K562 (cell line): Measurements from ENCODE around the gene SRPK2. TPM values are rescaled to one million over a fixed set of nuclear protein-coding genes. Genes with fewer than 3 reads are reported as not detected.
A peak's percentile ranks its signal among the peaks of the same experiment; 100 is the strongest.

Experiments
- BHLHE40 ChIP-seq: IDR thresholded peaks from 2 replicates; pipeline ENCODE4 v1.6.1; 2011; ENCODE audit warnings: low read length, improper control_type of control experiment
- FOXJ3 ChIP-seq: sonication (generic); formaldehyde crosslinking; IDR thresholded peaks from 2 replicates; pipeline ENCODE4 v1.4.0; 2020; ENCODE audit warnings: mild to moderate bottlenecking, missing genetic modification reagents
- HDAC2 ChIP-seq: fragments of 450-650 bp; IDR thresholded peaks from 2 replicates; pipeline ENCODE4 v1.6.1; 2016; ENCODE audit warnings: mild to moderate bottlenecking
- HMGN3 ChIP-seq: IDR thresholded peaks from 2 replicates; pipeline ENCODE4 v1.6.1; 2011; ENCODE audit warnings: borderline replicate concordance, low read depth, mild to moderate bottlenecking, mixed read lengths, low read length; ENCODE audit not compliant: insufficient read length; ENCODE audit errors: extremely low read depth
- NR3C1 ChIP-seq: sonication (generic); formaldehyde crosslinking; IDR thresholded peaks from 2 replicates; pipeline ENCODE4 v1.8.1; 2022; ENCODE audit warnings: missing genetic modification reagents
- PHTF2 ChIP-seq: fragments of 250-450 bp; sonication (Bioruptor Pico); IDR thresholded peaks from 2 replicates; pipeline ENCODE4 v1.5.0; 2021; ENCODE audit warnings: mild to moderate bottlenecking
- SMARCA4 ChIP-seq: fragments of 450-650 bp; IDR thresholded peaks from 2 replicates; pipeline ENCODE4 v1.6.1; 2016
- STAT5B ChIP-seq: fragments of 250-450 bp; sonication (Bioruptor Pico); IDR thresholded peaks from 2 replicates; pipeline ENCODE4 v1.8.0; 2021; ENCODE audit warnings: mild to moderate bottlenecking, inconsistent platforms
- TEAD1 ChIP-seq, 2 experiments: fragments of 450-650 bp in 1 of 2; sonication (generic) in 1 of 2; formaldehyde crosslinking; IDR thresholded peaks; 2 replicates each; pipeline versions ENCODE4 v1.4.0 to v1.8.0; 2020 to 2022; ENCODE audit warnings: mild to moderate bottlenecking in 2 of 2, missing genetic modification reagents in 1 of 2
- U2AF1 ChIP-seq: fragments of 200-400 bp; formaldehyde crosslinking; optimal IDR thresholded peaks from 2 replicates; pipeline ENCODE3; 2017; ENCODE audit warnings: mild to moderate bottlenecking, low read depth, low read length, moderate library complexity
- XRCC5 ChIP-seq: fragments of 200-400 bp; formaldehyde crosslinking; IDR thresholded peaks from 2 replicates; pipeline ENCODE4 v1.6.1; 2017; ENCODE audit warnings: low read depth, mild to moderate bottlenecking, low read length
- ZBTB17 ChIP-seq: fragments of 450-650 bp; formaldehyde crosslinking; IDR thresholded peaks from 2 replicates; pipeline ENCODE4 v1.4.0; 2020; ENCODE audit warnings: mild to moderate bottlenecking
- ZBTB7A ChIP-seq: IDR thresholded peaks from 2 replicates; pipeline ENCODE4 v1.6.1; 2011; ENCODE audit warnings: low read depth, mild to moderate bottlenecking, low read length, moderate library complexity, borderline replicate concordance; ENCODE audit not compliant: control insufficient read depth
- ZC3H4 ChIP-seq: sonication (generic); formaldehyde crosslinking; IDR thresholded peaks from 2 replicates; pipeline ENCODE4 v1.9.0; 2021; ENCODE audit warnings: missing genetic modification reagents, borderline replicate concordance
- ZNF707 ChIP-seq: fragments of 250-450 bp; sonication (Bioruptor Pico); conservative IDR thresholded peaks from 2 replicates; pipeline ENCODE4 v1.8.0; 2022; ENCODE audit warnings: inconsistent platforms, mild to moderate bottlenecking, moderate library complexity
- ZNF717 ChIP-seq: fragments of 250-450 bp; sonication (Bioruptor Pico); IDR thresholded peaks from 2 replicates; pipeline ENCODE4 v1.5.0; 2021
- ZNF785 ChIP-seq: fragments of 250-450 bp; sonication (Bioruptor Pico); IDR thresholded peaks from 2 replicates; pipeline ENCODE4 v1.4.0; 2020; ENCODE audit warnings: mild to moderate bottlenecking
- polyA plus RNA-seq, 8 experiments: library from polyadenylated mRNA; depleted of rRNA in 4 of 8; stranded (reverse) in 5 of 8; unstranded in 3 of 8; fragments of >200 nt; fragmentation: Nextera tagmentation in 2 of 8; fragmentation: Illumina TruSeq in 1 of 8; extraction: Ambion mirVana in 2 of 8; extraction: Trizol in 1 of 8; gene quantifications; 2 replicates each; pipeline versions ENCODE4 v1.2.1 to v1.2.3, GENCODE V29; 2011 to 2014; ENCODE audit warnings: inconsistent platforms in 1 of 8, missing spikeins in 1 of 8
- total RNA-seq, 7 experiments: library from RNA; depleted of rRNA in 6 of 7; stranded (reverse); fragments of >200 nt in 6 of 7; fragmentation: Illumina TruSeq in 2 of 7; extraction: Trizol in 2 of 7; gene quantifications; 2 replicates each; pipeline versions ENCODE4 v1.2.1 to v1.2.3, GENCODE V29; 2011 to 2021; ENCODE audit warnings: low replicate concordance in 1 of 7
- TF ChIP-seq, protein P1 (sequence below): IDR thresholded peaks from 2 replicates; pipeline ENCODE4 v1.6.1; 2012; ENCODE audit warnings: low read depth, low read length, improper control_type of control experiment, borderline replicate concordance
- TF ChIP-seq, protein P2 (sequence below): fragments of 250-450 bp; sonication (Bioruptor Pico); IDR thresholded peaks from 2 replicates; pipeline ENCODE4 v1.5.0; 2020; ENCODE audit warnings: mild to moderate bottlenecking
- TF ChIP-seq, protein P3 (sequence below): fragments of 250-450 bp; sonication (Bioruptor Pico); IDR thresholded peaks from 2 replicates; pipeline ENCODE4 v1.5.0; 2021; ENCODE audit warnings: mild to moderate bottlenecking, borderline replicate concordance
- TF ChIP-seq, protein P4 (sequence below): fragments of 200-800 bp; sonication (Bioruptor generic); IDR thresholded peaks from 2 replicates; pipeline ENCODE4 v1.6.1; 2017; ENCODE audit warnings: missing genetic modification characterization, missing compliant biosample characterization

The SRPK2 gene
- total and polyA plus RNA-seq, 9 of the 15 experiments (the other 6 are each of a cell fraction or from before 2014, with no cell fraction given), result 21.5 to 44.7 (median 33.3) TPM

DNA sequence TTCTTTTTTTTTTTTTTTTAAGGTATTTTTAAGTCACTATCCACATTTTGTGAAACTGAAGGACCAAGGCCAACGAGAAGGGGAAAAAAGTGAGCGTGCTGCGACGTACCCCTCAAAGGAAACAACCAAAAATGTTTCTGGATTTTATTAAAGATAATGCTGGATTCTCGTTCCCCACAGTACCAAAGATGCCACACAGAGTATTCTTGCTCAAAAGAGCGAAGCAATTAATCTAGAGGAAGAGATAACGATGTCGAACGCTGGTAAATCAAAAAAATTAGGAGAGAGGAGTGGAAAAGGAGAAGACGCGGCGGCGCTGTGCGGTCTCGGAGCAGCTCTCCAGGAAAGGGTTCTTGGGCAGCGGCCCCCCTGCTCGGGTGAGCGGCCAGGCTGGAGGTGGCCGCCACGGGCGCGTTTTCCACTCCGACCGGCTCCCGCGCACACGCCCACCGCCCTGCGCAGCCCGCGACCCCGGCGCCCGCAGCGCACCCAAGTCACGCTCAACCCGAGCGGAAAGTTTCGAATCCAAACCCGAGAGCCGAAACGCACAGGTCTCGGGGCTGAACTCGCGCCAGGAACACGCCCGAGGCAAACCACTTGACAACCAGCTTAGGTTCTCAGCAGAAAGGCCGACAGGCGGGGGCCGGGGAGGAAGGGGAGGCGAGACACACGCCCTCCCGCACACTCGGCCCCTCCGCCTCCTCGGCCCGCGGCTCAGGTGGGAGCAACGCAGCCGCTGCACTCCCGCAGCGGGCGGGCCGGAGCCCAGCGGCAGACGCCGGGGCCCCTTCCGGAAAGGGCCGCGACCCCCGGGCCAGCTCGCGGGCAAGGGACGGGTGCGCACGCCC is 989 bp downstream of the SRPK2 start (continued):
- TF ChIP-seq BHLHE40, result 0 out of 2 replicates have a peak, but pooled peaks have one; percentile 6
- no peak for TF ChIP-seq PHTF2 (CRISPR knock-in tag)
- TF ChIP-seq TEAD1 (CRISPR knock-in tag; IDR thresholded peaks at IDR 0.05), result 0 out of 4 replicates have a peak, but pooled peaks of 1 of the 2 experiments have one; percentile 61
- TF ChIP-seq, protein P1, sequence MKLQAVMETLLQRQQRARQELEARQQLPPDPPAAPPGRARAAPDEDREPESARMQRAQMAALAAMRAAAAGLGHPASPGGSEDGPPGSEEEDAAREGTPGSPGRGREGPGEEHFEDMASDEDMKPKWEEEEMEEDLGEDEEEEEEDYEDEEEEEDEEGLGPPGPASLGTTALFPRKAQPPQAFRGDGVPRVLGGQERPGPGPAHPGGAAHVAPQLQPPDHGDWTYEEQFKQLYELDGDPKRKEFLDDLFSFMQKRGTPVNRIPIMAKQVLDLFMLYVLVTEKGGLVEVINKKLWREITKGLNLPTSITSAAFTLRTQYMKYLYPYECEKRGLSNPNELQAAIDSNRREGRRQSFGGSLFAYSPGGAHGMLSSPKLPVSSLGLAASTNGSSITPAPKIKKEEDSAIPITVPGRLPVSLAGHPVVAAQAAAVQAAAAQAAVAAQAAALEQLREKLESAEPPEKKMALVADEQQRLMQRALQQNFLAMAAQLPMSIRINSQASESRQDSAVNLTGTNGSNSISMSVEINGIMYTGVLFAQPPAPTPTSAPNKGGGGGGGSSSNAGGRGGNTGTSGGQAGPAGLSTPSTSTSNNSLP, result no peak
- peak; percentile 68; the same call in 1 of the 2 replicates for TF ChIP-seq ZBTB17 (CRISPR knock-in tag)
- no peak for TF ChIP-seq ZC3H4 (CRISPR knock-in tag)
- no peak for TF ChIP-seq XRCC5
- peak; percentile 11 for TF ChIP-seq HMGN3
- TF ChIP-seq U2AF1, result peak; percentile 45
- TF ChIP-seq, protein P2, sequence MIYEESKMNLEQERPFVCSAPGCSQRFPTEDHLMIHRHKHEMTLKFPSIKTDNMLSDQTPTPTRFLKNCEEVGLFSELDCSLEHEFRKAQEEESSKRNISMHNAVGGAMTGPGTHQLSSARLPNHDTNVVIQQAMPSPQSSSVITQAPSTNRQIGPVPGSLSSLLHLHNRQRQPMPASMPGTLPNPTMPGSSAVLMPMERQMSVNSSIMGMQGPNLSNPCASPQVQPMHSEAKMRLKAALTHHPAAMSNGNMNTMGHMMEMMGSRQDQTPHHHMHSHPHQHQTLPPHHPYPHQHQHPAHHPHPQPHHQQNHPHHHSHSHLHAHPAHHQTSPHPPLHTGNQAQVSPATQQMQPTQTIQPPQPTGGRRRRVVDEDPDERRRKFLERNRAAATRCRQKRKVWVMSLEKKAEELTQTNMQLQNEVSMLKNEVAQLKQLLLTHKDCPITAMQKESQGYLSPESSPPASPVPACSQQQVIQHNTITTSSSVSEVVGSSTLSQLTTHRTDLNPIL (CRISPR knock-in tag), result no peak
- no peak for TF ChIP-seq ZNF785 (CRISPR knock-in tag)
- TF ChIP-seq FOXJ3 (CRISPR knock-in tag), result no peak
- TF ChIP-seq, protein P3, sequence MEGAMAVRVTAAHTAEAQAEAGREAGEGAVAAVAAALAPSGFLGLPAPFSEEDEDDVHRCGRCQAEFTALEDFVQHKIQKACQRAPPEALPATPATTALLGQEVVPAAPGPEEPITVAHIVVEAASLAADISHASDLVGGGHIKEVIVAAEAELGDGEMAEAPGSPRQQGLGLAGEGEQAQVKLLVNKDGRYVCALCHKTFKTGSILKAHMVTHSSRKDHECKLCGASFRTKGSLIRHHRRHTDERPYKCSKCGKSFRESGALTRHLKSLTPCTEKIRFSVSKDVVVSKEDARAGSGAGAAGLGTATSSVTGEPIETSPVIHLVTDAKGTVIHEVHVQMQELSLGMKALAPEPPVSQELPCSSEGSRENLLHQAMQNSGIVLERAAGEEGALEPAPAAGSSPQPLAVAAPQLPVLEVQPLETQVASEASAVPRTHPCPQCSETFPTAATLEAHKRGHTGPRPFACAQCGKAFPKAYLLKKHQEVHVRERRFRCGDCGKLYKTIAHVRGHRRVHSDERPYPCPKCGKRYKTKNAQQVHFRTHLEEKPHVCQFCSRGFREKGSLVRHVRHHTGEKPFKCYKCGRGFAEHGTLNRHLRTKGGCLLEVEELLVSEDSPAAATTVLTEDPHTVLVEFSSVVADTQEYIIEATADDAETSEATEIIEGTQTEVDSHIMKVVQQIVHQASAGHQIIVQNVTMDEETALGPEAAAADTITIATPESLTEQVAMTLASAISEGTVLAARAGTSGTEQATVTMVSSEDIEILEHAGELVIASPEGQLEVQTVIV (CRISPR knock-in tag), result no peak
- TF ChIP-seq ZNF717, result no peak
- TF ChIP-seq, protein P4, sequence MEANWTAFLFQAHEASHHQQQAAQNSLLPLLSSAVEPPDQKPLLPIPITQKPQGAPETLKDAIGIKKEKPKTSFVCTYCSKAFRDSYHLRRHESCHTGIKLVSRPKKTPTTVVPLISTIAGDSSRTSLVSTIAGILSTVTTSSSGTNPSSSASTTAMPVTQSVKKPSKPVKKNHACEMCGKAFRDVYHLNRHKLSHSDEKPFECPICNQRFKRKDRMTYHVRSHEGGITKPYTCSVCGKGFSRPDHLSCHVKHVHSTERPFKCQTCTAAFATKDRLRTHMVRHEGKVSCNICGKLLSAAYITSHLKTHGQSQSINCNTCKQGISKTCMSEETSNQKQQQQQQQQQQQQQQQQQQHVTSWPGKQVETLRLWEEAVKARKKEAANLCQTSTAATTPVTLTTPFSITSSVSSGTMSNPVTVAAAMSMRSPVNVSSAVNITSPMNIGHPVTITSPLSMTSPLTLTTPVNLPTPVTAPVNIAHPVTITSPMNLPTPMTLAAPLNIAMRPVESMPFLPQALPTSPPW, result peak; percentile 76
- peak; percentile 86 for TF ChIP-seq ZBTB7A
- 0 out of 2 replicates have a peak, but pooled peaks have one; percentile 53 for TF ChIP-seq SMARCA4
- TF ChIP-seq STAT5B (CRISPR knock-in tag), result no peak
- no peak for TF ChIP-seq NR3C1 (CRISPR knock-in tag)
- TF ChIP-seq HDAC2, result no peak
- TF ChIP-seq ZNF707 (CRISPR knock-in tag), result no peak
